Spleen (tissue), 11 donors: Measurements from ENCODE around the gene MYO9A. TPM values are rescaled to one million over a fixed set of nuclear protein-coding genes. Genes with fewer than 3 reads are reported as not detected.

Source experiments
- DNase-seq: peaks from one replicate; pipeline ENCODE4 v3.0.0-alpha.2; 2020
- H3K27ac ChIP-seq, 8 donors: fragments of 200-600 bp; sonication (generic) in 7 of 8; 1 replicate in 4 of 8; 2 replicates in 4 of 8; pipeline versions ENCODE4 v1.5.0 to v1.8.0; 2016 to 2021; ENCODE audit warnings: inconsistent platforms in 4 of 8, mild to moderate bottlenecking in 4 of 8, moderate library complexity in 1 of 8
- H3K27me3 ChIP-seq, 7 donors: fragments of 200-600 bp; sonication (generic) in 6 of 7; replicated peaks in 1 of 7; 1 replicate in 4 of 7; 2 replicates in 3 of 7; pipeline versions ENCODE4 v1.5.0 to v1.8.0; 2016 to 2021; ENCODE audit warnings: inconsistent platforms in 3 of 7, mild to moderate bottlenecking in 1 of 7
- H3K36me3 ChIP-seq, 6 donors: fragments of 200-600 bp; sonication (generic) in 5 of 6; 1 replicate in 4 of 6; 2 replicates in 2 of 6; pipeline versions ENCODE4 v1.5.0 to v1.8.0; 2016 to 2021; ENCODE audit warnings: inconsistent platforms in 2 of 6
- H3K4me1 ChIP-seq, 6 donors: fragments of 200-600 bp; sonication (generic) in 5 of 6; 1 replicate in 3 of 6; 2 replicates in 3 of 6; pipeline versions ENCODE4 v1.5.0 to v1.8.0; 2016 to 2021; ENCODE audit warnings: inconsistent platforms in 3 of 6
- H3K4me3 ChIP-seq, 8 donors: fragments of 200-600 bp; sonication (generic) in 7 of 8; 1 replicate in 4 of 8; 2 replicates in 4 of 8; pipeline versions ENCODE4 v1.5.0 to v1.8.0; 2016 to 2021; ENCODE audit warnings: inconsistent platforms in 4 of 8, mild to moderate bottlenecking in 4 of 8, moderate library complexity in 2 of 8
- H3K9me3 ChIP-seq, 8 donors: fragments of 200-600 bp; sonication (generic) in 7 of 8; 1 replicate in 4 of 8; 2 replicates in 4 of 8; pipeline versions ENCODE4 v1.5.0 to v1.8.0; 2016 to 2021; ENCODE audit warnings: inconsistent platforms in 4 of 8
- POLR2A ChIP-seq, 3 donors: fragments of 450-650 bp; IDR thresholded peaks; one replicate each; pipeline ENCODE4 v1.5.1; 2017; ENCODE audit warnings: antibody characterized with exemption in 3 of 3, mild to moderate bottlenecking in 1 of 3
- POLR2AphosphoS5 ChIP-seq, 3 donors: sonication (generic); formaldehyde crosslinking; IDR thresholded peaks; one replicate each; pipeline ENCODE4 v1.5.1; 2017; ENCODE audit warnings: antibody characterized with exemption in 3 of 3
- WGBS, 5 donors: extraction: QIAGEN DNeasy Blood & Tissue Kit in 3 of 5; methylation state at CpG; one replicate each; pipeline versions ENCODE4 v1.1.5 to v1.1.7; 2013 to 2018; 5-methylcytosine and 5-hydroxymethylcytosine counted together
- intact Hi-C: fragments of 100-400 bp; cut with DNase I; formaldehyde crosslinking; loops from one replicate; pipeline ENCODE4 v1.15.0; 2023; ENCODE audit warnings: low total_unique reads
- polyA plus RNA-seq, 3 donors: library from polyadenylated mRNA; stranded (reverse); fragments of 200-250 nt; gene quantifications; one replicate each; pipeline ENCODE4 v1.2.1, GENCODE V29; 2013
- total RNA-seq, 7 donors: library from RNA; depleted of rRNA in 3 of 7; stranded (reverse); fragments of >200 nt in 3 of 7; fragmentation: NEBNext Ultra II Directional in 4 of 7; extraction: Animal tissue kit (Norgen Biotek cat#: 25700) in 4 of 7; gene quantifications; one replicate each; pipeline versions ENCODE4 v1.1.0 to v1.2.1, GENCODE V29; 2016 to 2021
- TF ChIP-seq, protein P1 (sequence below), 11 experiments: fragments of 200-600 bp in 7 of 11; fragments of 450-650 bp in 4 of 11; sonication (generic) in 4 of 11; IDR thresholded peaks in 8 of 11; conservative IDR thresholded peaks in 3 of 11; 1 replicate in 7 of 11; 2 replicates in 4 of 11; pipeline versions ENCODE4 v1.4.0 to v1.8.0; 2016 to 2021; ENCODE audit warnings: antibody characterized with exemption in 11 of 11, inconsistent platforms in 4 of 11, mild to moderate bottlenecking in 1 of 11
- donor health status: healthy with polysubstance abuse.
- donor health status: DM: no; HTN: no; CAD: no; lungs with moderate emphysema.
- donor health status: DM: no; HTN: no; CAD: no.
- donor health status: Bipolar disorder and iron deficiency.
- donor health status: healthy.
- donor health status: DM: no; HTN: no; CAD: no.
- donor health status: DM: yes; HTN: yes; CAD: no.

The MYO9A gene
- total and polyA plus RNA-seq, 10 donors: 1.7 to 80.9 (median 50.9) TPM

DNA sequence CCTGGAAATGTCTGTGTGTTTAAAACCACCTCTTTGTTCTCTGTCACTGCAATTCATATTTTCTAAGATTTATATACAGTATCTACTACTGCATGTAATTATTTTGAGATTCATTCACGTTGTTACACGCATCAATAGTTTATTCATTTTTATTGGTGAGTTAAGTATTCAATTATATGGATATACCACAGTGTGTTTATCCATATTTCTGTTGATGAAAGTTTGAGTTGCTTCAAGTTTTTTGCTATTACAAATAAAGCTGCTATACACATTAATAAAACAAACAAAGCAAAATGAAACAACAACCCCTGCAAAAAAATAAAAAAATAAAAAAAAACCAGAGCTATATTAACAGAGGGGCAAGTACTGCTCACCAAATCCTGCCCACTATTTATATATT lies 185.3 kb downstream of the MYO9A start:
- peaks cover 0 to 47% (median 34%) of the 10 kb centered on the region in 8 donors for H3K9me3 ChIP-seq
- DNase-seq: no peak
- TF ChIP-seq, protein P1, sequence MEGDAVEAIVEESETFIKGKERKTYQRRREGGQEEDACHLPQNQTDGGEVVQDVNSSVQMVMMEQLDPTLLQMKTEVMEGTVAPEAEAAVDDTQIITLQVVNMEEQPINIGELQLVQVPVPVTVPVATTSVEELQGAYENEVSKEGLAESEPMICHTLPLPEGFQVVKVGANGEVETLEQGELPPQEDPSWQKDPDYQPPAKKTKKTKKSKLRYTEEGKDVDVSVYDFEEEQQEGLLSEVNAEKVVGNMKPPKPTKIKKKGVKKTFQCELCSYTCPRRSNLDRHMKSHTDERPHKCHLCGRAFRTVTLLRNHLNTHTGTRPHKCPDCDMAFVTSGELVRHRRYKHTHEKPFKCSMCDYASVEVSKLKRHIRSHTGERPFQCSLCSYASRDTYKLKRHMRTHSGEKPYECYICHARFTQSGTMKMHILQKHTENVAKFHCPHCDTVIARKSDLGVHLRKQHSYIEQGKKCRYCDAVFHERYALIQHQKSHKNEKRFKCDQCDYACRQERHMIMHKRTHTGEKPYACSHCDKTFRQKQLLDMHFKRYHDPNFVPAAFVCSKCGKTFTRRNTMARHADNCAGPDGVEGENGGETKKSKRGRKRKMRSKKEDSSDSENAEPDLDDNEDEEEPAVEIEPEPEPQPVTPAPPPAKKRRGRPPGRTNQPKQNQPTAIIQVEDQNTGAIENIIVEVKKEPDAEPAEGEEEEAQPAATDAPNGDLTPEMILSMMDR (IDR thresholded peaks at IDR 0.05 in 8 of 11, conservative IDR thresholded peaks at IDR 0.05 in 3 of 11): no peak
- TF ChIP-seq POLR2A (IDR thresholded peaks at IDR 0.05) (no peak), POLR2AphosphoS5 (IDR thresholded peaks at IDR 0.05) (no peak)
- H3K36me3 ChIP-seq: peaks cover 3 to 79% (median 48%) of the 10 kb centered on the region in 6 donors
- no peaks in the 10 kb centered on the region for H3K4me1 ChIP-seq
- no peak overlapping the region for H3K4me3 ChIP-seq
- no peaks in the 10 kb centered on the region for H3K27me3 ChIP-seq
- intact Hi-C loops: no loop called here
- H3K27ac ChIP-seq: no peak overlapping the region
- WGBS, 5 donors: 94 to 99% (median 95%) methylated on average over 2 of the region's 2 CpGs

DNA sequence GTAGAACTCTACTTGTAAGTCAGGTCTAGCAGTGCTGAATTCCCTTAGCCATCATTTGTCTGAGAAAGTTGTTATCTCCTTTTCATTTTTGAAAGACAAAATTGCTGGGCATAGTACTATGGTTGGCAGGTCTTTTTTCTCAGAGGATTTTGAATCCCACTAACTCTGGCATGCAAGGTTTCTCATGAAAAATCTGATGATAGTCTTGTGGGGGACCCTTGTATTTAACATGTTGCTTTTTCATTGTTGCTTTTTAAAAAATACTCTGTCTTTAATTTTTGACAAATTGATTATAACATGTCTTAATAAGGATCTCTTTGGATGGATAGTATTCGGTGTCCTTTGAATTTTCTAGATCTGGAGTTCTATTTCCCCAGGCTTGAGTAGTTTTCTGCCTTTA lies 186.7 kb downstream of the MYO9A start:
- intact Hi-C loops: no loop called here
- 96 to 100% (median 97%) methylated on average over 1 of the region's 1 CpG for WGBS, 5 donors
- H3K9me3 ChIP-seq: peaks cover 0 to 47% (median 34%) of the 10 kb centered on the region in 8 donors
- H3K27me3 ChIP-seq: no peaks in the 10 kb centered on the region
- no peak overlapping the region for H3K4me3 ChIP-seq
- peaks cover 3 to 72% (median 48%) of the 10 kb centered on the region in 6 donors for H3K36me3 ChIP-seq
- H3K4me1 ChIP-seq: no peaks in the 10 kb centered on the region
- no peak overlapping the region for H3K27ac ChIP-seq
- TF ChIP-seq, protein P1 (IDR thresholded peaks at IDR 0.05 in 8 of 11, conservative IDR thresholded peaks at IDR 0.05 in 3 of 11): no peak
- TF ChIP-seq POLR2A (IDR thresholded peaks at IDR 0.05) (no peak), POLR2AphosphoS5 (IDR thresholded peaks at IDR 0.05) (no peak)
- no peak for DNase-seq

DNA sequence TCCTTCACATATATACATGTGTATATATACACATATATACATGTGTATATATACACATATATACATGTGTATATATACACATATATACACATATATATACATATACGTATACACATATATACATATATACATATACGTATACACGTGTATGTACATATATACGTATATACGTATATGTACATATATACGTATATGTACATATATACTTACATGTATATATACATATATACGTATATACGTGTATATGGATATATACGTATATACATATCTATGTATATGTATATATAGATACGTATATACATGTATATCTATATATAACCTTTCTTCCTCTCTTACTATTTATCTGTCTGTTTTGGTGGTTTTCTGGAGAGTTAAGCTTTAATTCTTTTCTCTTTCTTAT lies 192.8 kb downstream of the MYO9A start:
- Histone ChIP-seq H3K27me3 (no peaks in the 10 kb centered on the region), H3K4me1 (no peaks in the 10 kb centered on the region), H3K36me3 (peaks cover 0 to 18% (median 2%) of the 10 kb centered on the region in 6 donors), H3K4me3 (no peak overlapping the region), H3K9me3 (peaks cover 0 to 7% (median 5%) of the 10 kb centered on the region in 8 donors), H3K27ac (no peak overlapping the region)
- DNase-seq: no peak
- intact Hi-C loops: no loop called here
- TF ChIP-seq, protein P1 (IDR thresholded peaks at IDR 0.05 in 8 of 11, conservative IDR thresholded peaks at IDR 0.05 in 3 of 11): no peak
- TF ChIP-seq POLR2A (IDR thresholded peaks at IDR 0.05) (no peak), POLR2AphosphoS5 (IDR thresholded peaks at IDR 0.05) (no peak)
- WGBS, 5 donors: 87 to 98% (median 96%) methylated on average over 10 of the region's 10 CpGs

DNA sequence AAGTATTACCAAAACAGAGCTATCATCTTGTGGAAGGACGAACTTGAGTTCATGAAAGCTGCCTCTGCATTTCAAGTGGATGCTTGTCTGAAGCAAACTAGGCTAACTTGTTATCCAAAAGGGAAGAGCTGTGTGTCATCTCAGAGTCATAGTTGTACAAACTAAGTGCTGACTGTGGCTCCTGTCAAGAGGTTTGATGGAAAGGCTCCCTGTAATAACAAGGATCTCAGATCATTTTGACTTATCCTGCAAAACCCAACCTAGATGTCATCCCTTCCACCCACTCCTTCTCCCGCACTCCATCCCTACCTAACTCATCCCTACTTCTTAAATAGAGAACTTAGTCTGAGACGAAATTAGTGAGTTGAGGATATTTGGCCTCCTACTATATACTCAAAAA lies 196.8 kb downstream of the MYO9A start:
- no peak overlapping the region for H3K27ac ChIP-seq

More for the DNA sequence above, 196.8 kb downstream of the MYO9A start:
- Histone ChIP-seq H3K4me1 (no peaks in the 10 kb centered on the region), H3K4me3 (no peak overlapping the region), H3K9me3 (no peaks in the 10 kb centered on the region), H3K36me3 (peaks cover 0 to 13% (median 3%) of the 10 kb centered on the region in 6 donors), H3K27me3 (no peaks in the 10 kb centered on the region)
- intact Hi-C loops: no loop called here
- no peak for TF ChIP-seq POLR2AphosphoS5 (IDR thresholded peaks at IDR 0.05)
- TF ChIP-seq, protein P1 (IDR thresholded peaks at IDR 0.05 in 8 of 11, conservative IDR thresholded peaks at IDR 0.05 in 3 of 11): no peak
- DNase-seq: no peak
- WGBS, 5 donors: 92 to 97% (median 94%) methylated on average over 3 of the region's 3 CpGs
